OCI-LY7 (cell line): ENCODE data around the gene TPM1. TPM values are rescaled to one million over a fixed set of nuclear protein-coding genes. Genes with fewer than 3 reads are reported as not detected.

Experiments
- BruUV-seq: library from RNA; stranded (reverse); fragments of 400-500 nt; replicated peaks from 2 replicates; lab custom pipeline; 2021; lab: Mats Ljungman, UMichigan
- CTCF ChIA-PET: fragments of 300-600 bp; sonication (Branson Sonifier 250); formaldehyde crosslinking; loops from one replicate; lab custom pipeline; 2022; ENCODE audit warnings: antibody characterized with exemption; ENCODE audit not compliant: unreplicated experiment; lab: Charles Lee
- POLR2A ChIA-PET: fragments of 300-600 bp; sonication (Branson Sonifier 250); formaldehyde crosslinking; loops from one replicate; lab custom pipeline; 2022; ENCODE audit warnings: antibody characterized with exemption; lab: Charles Lee
- DNase-seq: peaks from one replicate; pipeline ENCODE4 v3.0.0-alpha.2; 2015; ENCODE audit warnings: low spot score
- H2AFZ ChIP-seq: fragments of 200-600 bp; sonication (generic), shearing (Covaris generic); 2 replicates; pipeline ENCODE4 v1.6.1; 2014; ENCODE audit warnings: mild to moderate bottlenecking, antibody characterized with exemption, low read length, moderate library complexity
- H3K27ac ChIP-seq: fragments of 200-600 bp; sonication (generic); 2 replicates; pipeline ENCODE4 v1.5.1; 2014; ENCODE audit warnings: mixed run types, low read depth, mild to moderate bottlenecking, moderate library complexity, low read length, inconsistent platforms; ENCODE audit not compliant: poor library complexity, severe bottlenecking
- H3K36me3 ChIP-seq: fragments of 200-600 bp; sonication (generic); 2 replicates; pipeline ENCODE4 v1.6.1; 2014; ENCODE audit warnings: mild to moderate bottlenecking, antibody characterized with exemption, low read length, moderate library complexity, mixed read lengths; ENCODE audit not compliant: insufficient read depth
- H3K4me1 ChIP-seq: fragments of 200-600 bp; sonication (generic); 2 replicates; pipeline ENCODE4 v1.5.1; 2014; ENCODE audit warnings: mild to moderate bottlenecking, low read length; ENCODE audit not compliant: insufficient read depth, poor library complexity, severe bottlenecking
- H3K4me2 ChIP-seq: fragments of 200-600 bp; sonication (generic); 2 replicates; pipeline ENCODE4 v1.6.1; 2014; ENCODE audit warnings: mild to moderate bottlenecking, low read length
- H3K4me3 ChIP-seq: fragments of 200-600 bp; sonication (generic); 2 replicates; pipeline ENCODE4 v1.5.1; 2014; ENCODE audit warnings: mild to moderate bottlenecking, low read depth, low read length; ENCODE audit not compliant: poor library complexity, severe bottlenecking
- H3K79me2 ChIP-seq: fragments of 200-600 bp; sonication (generic); 2 replicates; pipeline ENCODE4 v1.6.1; 2016; ENCODE audit warnings: low read depth, mild to moderate bottlenecking, low read length, moderate library complexity, mixed read lengths; ENCODE audit not compliant: insufficient read depth
- H3K9me2 ChIP-seq: fragments of 200-600 bp; sonication (generic); 2 replicates; pipeline ENCODE4 v1.6.1; 2016; ENCODE audit warnings: mild to moderate bottlenecking, low read length, mixed read lengths; ENCODE audit not compliant: insufficient read depth
- H3K9me3 ChIP-seq: fragments of 200-600 bp; sonication (generic); 2 replicates; pipeline ENCODE4 v1.6.1; 2014; ENCODE audit warnings: mild to moderate bottlenecking, mixed run types, low read length, mixed read lengths
- H4K20me1 ChIP-seq: fragments of 200-600 bp; sonication (generic); 2 replicates; pipeline ENCODE4 v1.6.1; 2014; ENCODE audit warnings: mild to moderate bottlenecking, antibody characterized with exemption, low read length, moderate library complexity, mixed read lengths; ENCODE audit not compliant: insufficient read depth
- CTCF ChIP-seq: fragments of 200-600 bp; sonication (generic); conservative IDR thresholded peaks from 2 replicates; pipeline ENCODE4 v1.5.1; 2014; ENCODE audit warnings: mild to moderate bottlenecking, antibody characterized with exemption, low read length, moderate library complexity, mixed read lengths
- EZH2phosphoT487 ChIP-seq: fragments of 200-600 bp; sonication (generic); IDR thresholded peaks from 2 replicates; pipeline ENCODE4 v1.6.1; 2018; ENCODE audit warnings: low read depth, borderline replicate concordance, mild to moderate bottlenecking, mixed run types, antibody characterized with exemption, low read length, moderate library complexity, mixed read lengths
- intact Hi-C: fragments of 100-400 bp; cut with micrococcal nuclease; formaldehyde crosslinking; loops from one replicate; pipeline ENCODE4 v1.10.0; 2022; ENCODE audit not compliant: unreplicated experiment
- total RNA-seq, 2 experiments: library from RNA; depleted of rRNA in 1 of 2; stranded (reverse); fragments of >200 nt in 1 of 2; shearing (Covaris generic) in 1 of 2; gene quantifications; 2 replicates each; pipeline ENCODE4 v1.2.3, GENCODE V29; 2014 to 2022

The TPM1 gene
- total RNA-seq, 2 experiments from 2014 or later: 19.3 to 19.9 TPM

- CTCF ChIA-PET: no interaction called here
- no peaks in the 10 kb centered on the region for H3K79me2 ChIP-seq
- no peak overlapping the region for H3K27ac ChIP-seq
- H3K36me3 ChIP-seq: 0 out of 2 replicates have a peak, but pooled peaks cover under 1% of the 10 kb centered on the region
- peaks cover 20% of the 10 kb centered on the region for H3K4me1 ChIP-seq
- no peak for TF ChIP-seq EZH2phosphoT487
- TF ChIP-seq CTCF: no peak
- H2AFZ ChIP-seq: no peak overlapping the region
- H3K9me2 ChIP-seq: no peaks in the 10 kb centered on the region
- H3K4me3 ChIP-seq: no peak overlapping the region
- POLR2A ChIA-PET: no interaction called here
- intact Hi-C loops: no loop called here
- no peak overlapping the region for H3K4me2 ChIP-seq
- no peaks in the 10 kb centered on the region for H4K20me1 ChIP-seq
- BruUV-seq: no TSS peak
- DNase-seq: no peak
- no peaks in the 10 kb centered on the region for H3K9me3 ChIP-seq
Measured at GRCh38 chr15:63052961-63053698, 10.6 kb downstream of the TPM1 start.

GRCh38 chr15:63054281-63054683 is 11.7 kb downstream of the TPM1 start:
- Histone ChIP-seq H3K36me3 (0 out of 2 replicates have a peak, but pooled peaks cover 7% of the 10 kb centered on the region), H2AFZ (no peak overlapping the region), H4K20me1 (no peaks in the 10 kb centered on the region), H3K9me3 (no peaks in the 10 kb centered on the region), H3K9me2 (no peaks in the 10 kb centered on the region), H3K4me3 (no peak overlapping the region), H3K4me2 (no peak overlapping the region), H3K79me2 (no peaks in the 10 kb centered on the region), H3K4me1 (peaks cover 14% of the 10 kb centered on the region), H3K27ac (no peak overlapping the region)
- intact Hi-C loops: no loop called here
- POLR2A ChIA-PET: interaction anchor here (0.8 kb wide), 1 partner anchor 9 kb away, joined by 3 read pairs; no protein-coding TSS in a partner anchor
- DNase-seq: no peak
- CTCF ChIA-PET: interaction anchor here (0.6 kb wide), 1 partner anchor 747 kb away, joined by 3 read pairs; no protein-coding TSS in a partner anchor
- no TSS peak for BruUV-seq
- no peak for TF ChIP-seq CTCF
- TF ChIP-seq EZH2phosphoT487: no peak

- Histone ChIP-seq H2AFZ (no peak overlapping the region), H3K4me3 (no peak overlapping the region), H3K36me3 (0 out of 2 replicates have a peak, but pooled peaks cover 7% of the 10 kb centered on the region), H3K9me2 (no peaks in the 10 kb centered on the region), H3K4me2 (no peak overlapping the region), H3K27ac (no peak overlapping the region), H3K9me3 (no peaks in the 10 kb centered on the region), H4K20me1 (no peaks in the 10 kb centered on the region), H3K4me1 (peaks cover 7% of the 10 kb centered on the region), H3K79me2 (no peaks in the 10 kb centered on the region)
- ChIA-PET POLR2A (interaction anchor here (0.8 kb wide), 1 partner anchor 8 kb away, joined by 3 read pairs; no protein-coding TSS in a partner anchor), CTCF (interaction anchor here (0.6 kb wide), 1 partner anchor 748 kb away, joined by 3 read pairs; no protein-coding TSS in a partner anchor)
- intact Hi-C loops: no loop called here
- BruUV-seq: no TSS peak
- TF ChIP-seq CTCF: no peak
- no peak for TF ChIP-seq EZH2phosphoT487
- DNase-seq: no peak
Measured at GRCh38 chr15:63054985-63055384, 12.4 kb downstream of the TPM1 start.
